Coronary artery (tissue), 2 donors: ENCODE results near the gene TNIP2.

Experiments
- DNase-seq: peaks from one replicate; pipeline ENCODE4 v3.0.0-alpha.2; 2017; ENCODE audit warnings: low spot score
- H3K27ac ChIP-seq, 2 donors: fragments of 200-600 bp; sonication (generic); one replicate each; pipeline ENCODE4 v1.5.1; 2016 to 2019
- H3K4me3 ChIP-seq: fragments of 200-600 bp; sonication (generic); 2 replicates; pipeline ENCODE4 v1.5.1; 2016; ENCODE audit warnings: mild to moderate bottlenecking, moderate library complexity
- TF ChIP-seq, protein P1 (sequence below): fragments of 200-600 bp; sonication (generic); IDR thresholded peaks from one replicate; pipeline ENCODE4 v1.5.1; 2019; ENCODE audit warnings: antibody characterized with exemption

TNIP2 gene

DNA sequence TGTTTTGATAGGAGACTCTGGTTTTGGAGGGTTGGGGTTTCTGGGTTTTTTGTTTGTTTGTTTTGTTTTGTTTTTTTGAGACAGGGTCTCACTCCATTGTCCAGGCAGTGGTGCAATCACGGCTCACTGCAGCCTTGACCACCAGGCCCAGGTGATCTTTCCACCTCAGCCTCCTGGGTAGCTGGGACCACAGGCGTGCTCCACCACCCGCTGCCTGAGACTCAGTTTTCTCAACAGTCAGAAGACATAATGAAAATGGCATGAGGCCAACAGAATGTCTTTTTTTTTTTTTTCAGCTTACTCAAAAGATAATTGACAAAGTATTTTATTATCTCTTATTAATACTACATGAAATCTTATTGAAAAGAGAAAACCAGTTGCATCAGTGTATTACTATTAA, 32.4 kb downstream of the TNIP2 start:
- H3K27ac ChIP-seq = no peak overlapping the region

GRCh38 chr4:2722033-2722432, 34.1 kb downstream of the TNIP2 start:
- Histone ChIP-seq H3K27ac (no peak overlapping the region), H3K4me3 (no peak overlapping the region)
- TF ChIP-seq, protein P1, sequence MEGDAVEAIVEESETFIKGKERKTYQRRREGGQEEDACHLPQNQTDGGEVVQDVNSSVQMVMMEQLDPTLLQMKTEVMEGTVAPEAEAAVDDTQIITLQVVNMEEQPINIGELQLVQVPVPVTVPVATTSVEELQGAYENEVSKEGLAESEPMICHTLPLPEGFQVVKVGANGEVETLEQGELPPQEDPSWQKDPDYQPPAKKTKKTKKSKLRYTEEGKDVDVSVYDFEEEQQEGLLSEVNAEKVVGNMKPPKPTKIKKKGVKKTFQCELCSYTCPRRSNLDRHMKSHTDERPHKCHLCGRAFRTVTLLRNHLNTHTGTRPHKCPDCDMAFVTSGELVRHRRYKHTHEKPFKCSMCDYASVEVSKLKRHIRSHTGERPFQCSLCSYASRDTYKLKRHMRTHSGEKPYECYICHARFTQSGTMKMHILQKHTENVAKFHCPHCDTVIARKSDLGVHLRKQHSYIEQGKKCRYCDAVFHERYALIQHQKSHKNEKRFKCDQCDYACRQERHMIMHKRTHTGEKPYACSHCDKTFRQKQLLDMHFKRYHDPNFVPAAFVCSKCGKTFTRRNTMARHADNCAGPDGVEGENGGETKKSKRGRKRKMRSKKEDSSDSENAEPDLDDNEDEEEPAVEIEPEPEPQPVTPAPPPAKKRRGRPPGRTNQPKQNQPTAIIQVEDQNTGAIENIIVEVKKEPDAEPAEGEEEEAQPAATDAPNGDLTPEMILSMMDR = no peak
- no peak for DNase-seq

More for the DNA sequence above, 32.4 kb downstream of the TNIP2 start:
- TF ChIP-seq, protein P1 = no peak
- no peak overlapping the region for H3K4me3 ChIP-seq
- DNase-seq = no peak

GRCh38 chr4:2721586-2721985, 34.5 kb downstream of the TNIP2 start:
- Histone ChIP-seq H3K4me3 (no peak overlapping the region), H3K27ac (no peak overlapping the region)
- TF ChIP-seq, protein P1 = no peak
- DNase-seq = no peak

- no peak overlapping the region for H3K4me3 ChIP-seq
- DNase-seq = no peak
- no peak overlapping the region for H3K27ac ChIP-seq
- TF ChIP-seq, protein P1 = no peak
These were observed 39.9 kb downstream of the TNIP2 start for GRCh38 chr4:2716236-2716635.

GRCh38 chr4:2715426-2715825, 40.7 kb downstream of the TNIP2 start:
- no peak overlapping the region for H3K27ac ChIP-seq
- TF ChIP-seq, protein P1 = no peak

GRCh38 chr4:2714918-2715317, 41.2 kb downstream of the TNIP2 start:
- Histone ChIP-seq H3K27ac (peak overlapping the region in 1 of 2 donors; percentile 67), H3K4me3 (no peak overlapping the region)
- TF ChIP-seq, protein P1 = no peak
- no peak for DNase-seq

More at GRCh38 chr4:2715426-2715825, 40.7 kb downstream of the TNIP2 start:
- DNase-seq = no peak
- H3K4me3 ChIP-seq = no peak overlapping the region

DNA sequence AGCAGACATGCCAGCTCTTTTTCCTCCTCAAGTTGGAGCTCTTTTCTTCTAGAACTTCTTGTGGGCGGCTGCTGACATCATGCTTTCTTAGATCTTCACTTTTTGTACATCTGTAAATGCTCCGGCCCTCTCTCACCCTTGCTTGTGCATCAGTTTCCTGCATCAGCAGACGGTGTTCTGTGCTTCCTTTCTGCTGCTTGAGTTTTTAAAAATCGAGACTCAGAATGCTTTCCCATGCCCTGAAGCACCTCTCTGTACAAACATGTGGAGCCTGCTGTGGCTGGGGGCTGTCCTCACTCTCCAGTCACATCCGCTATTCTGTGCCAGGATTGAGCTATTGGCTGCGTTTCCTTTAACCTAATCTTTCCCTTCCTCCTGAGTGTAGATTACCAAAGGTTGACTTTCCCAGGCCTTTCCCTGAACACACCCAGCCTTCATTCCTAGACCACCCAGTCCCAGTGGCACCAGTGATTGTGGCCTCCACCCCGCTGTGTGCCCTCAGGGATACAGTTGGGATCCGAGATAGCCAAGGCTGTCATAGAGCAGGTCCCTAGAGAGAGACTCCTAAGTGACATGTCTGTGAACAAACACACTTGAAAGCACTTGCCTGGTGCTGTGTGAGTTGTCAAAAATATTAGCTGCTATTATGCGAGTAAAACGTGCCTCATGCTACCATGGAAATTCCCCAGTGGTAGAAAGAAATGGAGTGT, 41.9 kb downstream of the TNIP2 start:
- no peak for DNase-seq
- Histone ChIP-seq H3K4me3 (no peak overlapping the region), H3K27ac (peak overlapping the region; percentile 3 to 67)
- TF ChIP-seq, protein P1 = no peak
